DOHH2 (cell line): Measurements from ENCODE around the gene TLX3.
"Not testable (repeated sequence)": the region's sequence is repeated elsewhere in the genome, so short reads cannot be mapped to it uniquely, and the experiment has no call there.

Experiments
- CTCF ChIP-seq: fragments of 200-600 bp; sonication (generic); IDR thresholded peaks from one replicate; pipeline ENCODE4 v1.5.1; 2014; ENCODE audit warnings: antibody characterized with exemption, mild to moderate bottlenecking, low read depth, low read length; ENCODE audit not compliant: poor library complexity, severe bottlenecking
- EZH2phosphoT487 ChIP-seq: fragments of 200-600 bp; sonication (generic); IDR thresholded peaks from 2 replicates; pipeline ENCODE4 v1.6.1; 2017; ENCODE audit warnings: borderline replicate concordance, mild to moderate bottlenecking, antibody characterized with exemption, low read length, moderate library complexity, mixed read lengths

- TF ChIP-seq CTCF, EZH2phosphoT487: not testable (repeated sequence)
Observed at GRCh38 chr5:171297941-171298340, 11.1 kb upstream of the TLX3 start.
